K562 (cell line): Measurements from ENCODE around the gene DOP1A. TPM values are rescaled to one million over a fixed set of nuclear protein-coding genes. Genes with fewer than 3 reads are reported as not detected.

ENCODE experiments used
- ATAC-seq: fragments of 200-7000 bp; cut with Tn5 transposase; 3 replicates; pipeline ENCODE4 v1.9.1; 2020; ENCODE audit warnings: moderate library complexity
- BruUV-seq: library from RNA; stranded (reverse); fragments of 400-500 nt; replicated peaks from 2 replicates; lab custom pipeline; 2021; lab: Mats Ljungman, UMichigan
- CTCF ChIA-PET: fragments of 300-600 bp; formaldehyde crosslinking; extraction: SDS; loops from one replicate; lab custom pipeline; 2021; ENCODE audit warnings: low intra/inter-chr PET ratio; lab: Yijun Ruan, JAX
- POLR2A ChIA-PET: fragments of 300-600, 350-650 bp; sonication (Branson Sonifier 250); formaldehyde crosslinking; extraction: SDS; loops from one replicate; lab custom pipeline; 2021; ENCODE audit warnings: antibody characterized with exemption, inconsistent platforms; lab: Yijun Ruan, JAX
- DNase-seq, 4 experiments: peaks; one replicate each; pipeline versions ENCODE4 v3.0.0 to v3.0.0-alpha.2; 2011 to 2018; ENCODE audit warnings: low spot score in 3 of 4, mixed read lengths in 3 of 4; ENCODE audit errors: extremely low read depth in 1 of 4
- FAIRE-seq: peaks from 2 replicates; lab custom pipeline; 2011; peaks lifted over from hg19 to GRCh38; lab: Jason Lieb, UNC
- H2AFZ ChIP-seq: 2 replicates; pipeline ENCODE4 v1.6.0; 2011; ENCODE audit warnings: low read depth, low read length, control low read depth, inconsistent platforms
- H3K27ac ChIP-seq: fragments of 200-600 bp; 3 replicates; pipeline ENCODE4 v1.8.0; 2011; ENCODE audit warnings: low read depth, mild to moderate bottlenecking, control low read depth, inconsistent platforms, low read length, moderate library complexity, mixed read lengths; ENCODE audit errors: extremely low read depth
- H3K27me3 ChIP-seq, 2 experiments: fragments of 300-600 bp in 1 of 2; 2 replicates in 1 of 2; 3 replicates in 1 of 2; pipeline versions ENCODE4 v1.6.0 to v1.8.0; 2011; ENCODE audit warnings: inconsistent platforms in 2 of 2, low read length in 2 of 2, mild to moderate bottlenecking in 1 of 2, mixed read lengths in 1 of 2, moderate library complexity in 1 of 2; ENCODE audit not compliant: control insufficient read depth in 2 of 2, insufficient read depth in 2 of 2
- H3K36me3 ChIP-seq: fragments of 300-600 bp; 3 replicates; pipeline ENCODE4 v1.8.0; 2011; ENCODE audit warnings: mild to moderate bottlenecking, low read length, inconsistent platforms; ENCODE audit not compliant: control insufficient read depth, insufficient read depth
- H3K4me1 ChIP-seq, 2 experiments: fragments of 200-600 bp in 1 of 2; replicated peaks in 1 of 2; 2 replicates in 1 of 2; 3 replicates in 1 of 2; pipeline versions ENCODE4 v1.5.1 to v1.8.0; 2011; ENCODE audit warnings: inconsistent platforms in 2 of 2, low read length in 2 of 2, mild to moderate bottlenecking in 1 of 2, mixed read lengths in 1 of 2, moderate library complexity in 1 of 2; ENCODE audit not compliant: control insufficient read depth in 2 of 2, insufficient read depth in 2 of 2
- H3K4me2 ChIP-seq: 2 replicates; pipeline ENCODE4 v1.6.1; 2011; ENCODE audit warnings: low read length, control low read depth, inconsistent platforms, mixed read lengths; ENCODE audit not compliant: insufficient read depth
- H3K4me3 ChIP-seq: fragments of 200-600 bp; sonication (generic), shearing (Covaris generic); 2 replicates; pipeline ENCODE4 v1.5.1; 2016; ENCODE audit warnings: control low read depth, inconsistent platforms
- H3K79me2 ChIP-seq: fragments of 200-600 bp; 3 replicates; pipeline ENCODE4 v1.8.0; 2011; ENCODE audit warnings: low read length, inconsistent platforms; ENCODE audit not compliant: control insufficient read depth, insufficient read depth
- H3K9ac ChIP-seq, 2 experiments: 2 replicates each; pipeline versions ENCODE4 v1.6.0 to v1.6.1; 2011; ENCODE audit warnings: low read depth in 2 of 2, low read length in 2 of 2, control low read depth in 1 of 2, inconsistent platforms in 1 of 2, mild to moderate bottlenecking in 1 of 2, mixed read lengths in 1 of 2; ENCODE audit not compliant: insufficient read depth in 1 of 2
- H3K9me1 ChIP-seq: one replicate; pipeline ENCODE4 v1.6.0; 2011; ENCODE audit warnings: inconsistent platforms, mild to moderate bottlenecking, low read length, moderate library complexity; ENCODE audit not compliant: control insufficient read depth, insufficient read depth
- H3K9me3 ChIP-seq: replicated peaks from 2 replicates; pipeline ENCODE4 v1.5.1; 2011; ENCODE audit warnings: low read depth, low read length, inconsistent platforms; ENCODE audit not compliant: control insufficient read depth, insufficient read depth
- H4K20me1 ChIP-seq: replicated peaks from 2 replicates; pipeline ENCODE4 v1.6.1; 2011; ENCODE audit warnings: low read length, inconsistent platforms, mixed read lengths; ENCODE audit not compliant: control insufficient read depth, insufficient read depth
- CCAR2 ChIP-seq: fragments of 200-400 bp; formaldehyde crosslinking; IDR thresholded peaks from 2 replicates; pipeline ENCODE4 v1.6.1; 2017; ENCODE audit warnings: mild to moderate bottlenecking, low read depth, low read length
- CEBPG ChIP-seq, 3 experiments: fragments of 200-800 bp in 1 of 3; sonication (Bioruptor generic) in 1 of 3; sonication (generic) in 1 of 3; formaldehyde crosslinking in 1 of 3; IDR thresholded peaks in 2 of 3; conservative IDR thresholded peaks in 1 of 3; 2 replicates each; pipeline versions ENCODE4 v1.6.1 to v1.8.0; 2016 to 2022; ENCODE audit warnings: missing compliant biosample characterization in 2 of 3, missing genetic modification characterization in 2 of 3, mild to moderate bottlenecking in 1 of 3, missing genetic modification reagents in 1 of 3
- MEIS2 ChIP-seq: fragments of 450-650 bp; IDR thresholded peaks from 2 replicates; pipeline ENCODE4 v1.6.1; 2014; ENCODE audit warnings: mild to moderate bottlenecking; ENCODE audit not compliant: partially characterized antibody
- SOX6 ChIP-seq: fragments of 450-650 bp; IDR thresholded peaks from 2 replicates; pipeline ENCODE4 v1.6.1; 2014; ENCODE audit warnings: mild to moderate bottlenecking
- SREBF2 ChIP-seq: sonication (generic); formaldehyde crosslinking; IDR thresholded peaks from 2 replicates; pipeline ENCODE4 v1.4.0; 2020; ENCODE audit warnings: mild to moderate bottlenecking, missing genetic modification reagents
- TAL1 ChIP-seq: fragments of 450-650 bp; IDR thresholded peaks from 2 replicates; pipeline ENCODE4 v1.6.1; 2016; ENCODE audit warnings: mild to moderate bottlenecking
- ZNF175 ChIP-seq: fragments of 200-800 bp; sonication (Bioruptor generic); IDR thresholded peaks from 2 replicates; pipeline ENCODE4 v1.6.1; 2016; ENCODE audit warnings: low read depth, mild to moderate bottlenecking, missing genetic modification characterization, missing compliant biosample characterization
- ZNF316 ChIP-seq: fragments of 450-650 bp; IDR thresholded peaks from 2 replicates; pipeline ENCODE4 v1.6.1; 2016
- WGBS: fragments of 100-300 bp; shearing (Covaris generic); methylation state at CpG from one replicate; pipeline ENCODE4 v1.1.6; 2016; ENCODE audit warnings: low coverage, mixed read lengths; ENCODE audit not compliant: insufficient coverage; ENCODE audit errors: missing lambda C conversion rate; 5-methylcytosine and 5-hydroxymethylcytosine counted together
- in situ Hi-C: fragments of 300-500 bp; cut with MboI; formaldehyde crosslinking; loops from 4 replicates; pipeline ENCODE4 v1.15.0; 2018; ENCODE audit warnings: inconsistent platforms, mixed read lengths
- intact Hi-C: fragments of 100-400 bp; cut with micrococcal nuclease; formaldehyde crosslinking; loops from 2 replicates; pipeline ENCODE4 v1.14.2; 2022
- polyA plus RNA-seq, 8 experiments: library from polyadenylated mRNA; depleted of rRNA in 4 of 8; stranded (reverse) in 5 of 8; unstranded in 3 of 8; fragments of >200 nt; fragmentation: Nextera tagmentation in 2 of 8; fragmentation: Illumina TruSeq in 1 of 8; extraction: Ambion mirVana in 2 of 8; extraction: Trizol in 1 of 8; gene quantifications; 2 replicates each; pipeline versions ENCODE4 v1.2.1 to v1.2.3, GENCODE V29; 2011 to 2014; ENCODE audit warnings: inconsistent platforms in 1 of 8, missing spikeins in 1 of 8
- total RNA-seq, 7 experiments: library from RNA; depleted of rRNA in 6 of 7; stranded (reverse); fragments of >200 nt in 6 of 7; fragmentation: Illumina TruSeq in 2 of 7; extraction: Trizol in 2 of 7; gene quantifications; 2 replicates each; pipeline versions ENCODE4 v1.2.1 to v1.2.3, GENCODE V29; 2011 to 2021; ENCODE audit warnings: low replicate concordance in 1 of 7

Gene DOP1A
- total and polyA plus RNA-seq, 9 of the 15 experiments (the other 6 are each of a cell fraction or from before 2014, with no cell fraction given): 0.75 to 10.5 (median 4.4) TPM

GRCh38 chr6:83153883-83154521 is 86.5 kb downstream of the DOP1A start:
- 54% methylated on average over 4 of the region's 4 CpGs for WGBS
- H3K4me2 ChIP-seq: no peak overlapping the region
- ChIA-PET CTCF (no interaction called here), POLR2A (no interaction called here)
- H4K20me1 ChIP-seq: no peaks in the 10 kb centered on the region
- DNase-seq (no peak), ATAC-seq (no peak), FAIRE-seq (no peak)
- no peaks in the 10 kb centered on the region for H3K4me1 ChIP-seq
- peak; percentile 51 for TF ChIP-seq MEIS2
- TF ChIP-seq SOX6: peak; percentile 66; the same call in 1 of the 2 replicates
- no peak for TF ChIP-seq SREBF2 (CRISPR knock-in tag)
- TF ChIP-seq CEBPG (CRISPR knock-in tag; IDR thresholded peaks at IDR 0.05): no peak
- TF ChIP-seq CEBPG (tag; conservative IDR thresholded peaks at IDR 0.05 in 1 of 2, IDR thresholded peaks at IDR 0.05 in 1 of 2): peak in 1 of 2 experiments; percentile 87; a peak in 2 of 4 replicates
- no peak for TF ChIP-seq CCAR2
- peak; percentile 60 for TF ChIP-seq ZNF316
- TF ChIP-seq TAL1: peak; percentile 17; the same call in 1 of the 2 replicates
- peak; percentile 85 for TF ChIP-seq ZNF175 (CRISPR knock-in tag)
- H2AFZ ChIP-seq: no peak overlapping the region
- H3K9me3 ChIP-seq: no peaks in the 10 kb centered on the region
- H3K36me3 ChIP-seq: no peaks in the 10 kb centered on the region
- no TSS peak for BruUV-seq
- no peak overlapping the region for H3K4me3 ChIP-seq
- H3K9ac ChIP-seq: no peak overlapping the region
- H3K9me1 ChIP-seq: no peaks in the 10 kb centered on the region
- intact Hi-C loops (no loop called here), in situ Hi-C loops (no loop called here)
- no peaks in the 10 kb centered on the region for H3K27me3 ChIP-seq
- H3K27ac ChIP-seq: no peak overlapping the region
- no peaks in the 10 kb centered on the region for H3K79me2 ChIP-seq
